Smooth muscle cell of the brain vasculature (primary cell): Measurements from ENCODE around the gene VPS39.

Source experiments
- DNase-seq: peaks from one replicate; pipeline ENCODE4 v3.0.0-alpha.2; 2012; ENCODE audit warnings: low read depth, low spot score

The VPS39 gene

DNA sequence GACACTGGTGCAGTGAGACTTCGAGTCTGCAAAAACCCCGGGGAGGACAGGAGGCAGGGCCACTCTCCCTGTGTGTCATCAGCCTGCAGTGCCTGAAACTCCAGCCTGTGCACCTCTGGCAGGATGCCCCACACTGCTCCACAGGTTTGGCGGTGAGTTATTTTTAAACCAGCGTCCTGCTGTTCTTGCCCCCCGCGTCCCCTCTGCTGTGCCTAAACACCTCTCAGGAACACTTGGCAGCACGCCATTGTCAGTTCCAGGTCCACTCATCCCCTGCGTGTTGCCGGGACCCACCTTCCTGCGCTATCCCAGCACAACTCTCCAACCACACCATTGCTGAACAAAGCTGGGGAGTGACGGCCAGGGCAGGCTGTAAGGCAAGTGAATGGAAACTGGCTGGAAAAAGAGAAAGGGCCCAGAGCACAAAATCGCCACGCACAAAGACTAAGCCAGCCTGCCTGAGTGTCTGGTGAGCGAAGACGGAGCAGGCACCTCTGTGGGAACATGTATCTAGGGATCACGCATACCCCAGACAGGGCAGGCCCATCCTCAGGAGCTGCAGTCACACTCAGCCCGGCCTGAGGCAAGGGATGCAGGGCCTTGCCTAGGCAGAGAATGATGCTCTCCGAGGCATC lies 48.6 kb downstream of the VPS39 start:
- DNase-seq, result no peak

DNA sequence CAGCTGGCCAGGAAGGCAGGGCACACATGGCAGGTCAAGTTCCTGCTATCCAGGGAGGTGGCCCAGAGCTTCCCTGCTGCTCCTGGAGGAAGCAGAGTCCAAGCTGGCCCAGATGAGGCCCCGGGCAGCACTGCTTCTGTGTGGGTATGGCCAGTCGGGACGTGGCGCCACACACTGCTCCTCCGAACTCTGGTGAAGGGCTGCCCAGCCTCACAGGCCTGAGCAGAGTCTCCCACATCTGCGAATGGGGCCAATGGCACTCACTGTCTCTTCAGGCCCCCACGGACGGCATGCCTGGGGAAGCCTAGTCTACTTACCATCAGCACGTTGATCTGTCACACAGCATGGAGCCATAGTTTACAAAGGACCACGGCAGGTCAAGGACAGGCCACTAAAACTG lies 49.2 kb downstream of the VPS39 start:
- DNase-seq, result no peak

DNA sequence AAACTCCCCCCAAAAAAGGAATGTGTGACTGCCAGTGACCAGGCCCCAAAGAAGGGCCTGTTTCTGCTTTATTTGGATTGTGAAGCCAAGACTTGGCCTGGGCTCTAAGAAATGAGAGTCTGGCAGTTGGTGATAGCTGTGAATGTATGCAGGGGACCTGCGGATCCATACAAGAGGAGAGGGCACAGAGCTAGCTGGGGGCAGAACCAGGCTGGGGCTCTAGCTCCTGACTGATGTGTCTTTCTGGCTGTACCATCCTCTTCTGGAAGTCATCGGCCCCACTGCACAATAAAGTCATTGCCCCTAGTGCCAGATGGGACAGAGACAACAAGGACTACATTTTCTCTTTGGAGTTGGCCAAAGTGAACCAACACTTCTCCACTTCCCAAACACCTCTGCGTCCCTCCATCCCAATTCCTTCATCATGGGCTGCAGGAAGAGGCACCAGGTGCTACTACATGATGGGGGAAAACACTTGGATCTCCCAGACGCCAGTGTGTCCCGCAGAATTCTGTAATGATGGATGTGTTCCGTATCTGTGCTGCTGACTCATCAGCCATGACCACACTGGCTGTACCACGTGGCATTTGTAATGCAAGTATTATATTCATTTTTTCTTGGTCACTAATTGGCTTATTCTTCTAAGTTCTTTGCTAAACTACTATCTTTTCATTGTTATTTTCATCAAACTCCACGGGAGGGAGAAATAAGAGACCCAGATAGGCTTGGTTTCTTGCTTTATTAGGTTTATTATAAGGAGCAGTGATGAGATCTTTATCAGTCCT lies 49.9 kb downstream of the VPS39 start:
- no peak for DNase-seq

DNA sequence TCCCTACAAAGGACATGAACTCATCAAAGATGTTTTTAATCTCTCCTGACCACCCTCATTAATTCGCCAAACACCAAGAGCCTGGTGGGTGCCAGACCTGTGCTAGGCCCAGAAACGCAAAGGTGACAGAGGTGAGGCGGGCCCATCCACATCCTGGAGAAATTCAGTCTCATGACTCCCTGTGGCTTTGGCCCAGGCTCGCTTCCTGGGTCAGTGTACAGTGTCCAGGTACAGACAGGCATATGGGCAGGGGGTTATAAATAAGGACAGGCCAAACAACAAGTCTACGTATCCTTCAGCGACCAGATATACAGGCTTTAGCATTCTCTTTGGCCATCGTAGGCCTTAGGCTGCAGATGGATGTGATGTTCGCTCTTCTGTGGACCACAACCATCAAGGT lies 50.7 kb downstream of the VPS39 start:
- DNase-seq, result no peak

DNA sequence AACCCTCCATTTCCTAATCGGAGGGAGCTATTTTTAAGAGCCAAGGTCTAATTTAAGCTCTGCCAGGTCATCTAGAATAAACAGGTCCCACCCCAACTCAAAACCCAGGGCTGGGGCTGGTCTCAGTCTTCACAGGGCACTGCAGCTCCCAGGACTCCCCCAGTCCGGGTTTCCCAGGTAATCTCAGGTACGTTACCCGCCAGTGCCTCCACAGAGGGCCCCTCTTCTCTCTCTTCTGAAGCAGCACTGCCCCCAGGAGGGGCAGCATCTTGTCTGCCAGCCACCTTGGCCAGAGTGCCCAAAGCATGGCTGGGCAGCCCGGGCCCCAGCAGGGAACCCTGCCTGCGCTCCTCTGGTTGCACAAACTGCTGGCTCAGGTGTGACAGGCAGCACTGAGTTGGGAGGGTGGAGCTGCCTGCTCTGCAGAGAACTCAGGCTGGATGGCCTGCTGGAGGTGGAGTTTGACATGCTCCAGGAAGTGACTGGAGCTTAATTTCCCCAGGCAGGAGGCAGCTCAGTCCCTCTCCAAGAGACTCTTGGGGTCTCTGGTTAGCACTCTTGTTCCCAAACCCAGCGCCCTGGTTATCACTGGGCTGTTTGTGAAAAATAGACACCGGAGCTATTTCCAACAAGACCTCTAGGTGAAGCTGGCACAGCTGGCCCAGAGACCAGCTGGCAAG lies 51.7 kb downstream of the VPS39 start, which contains the start of gene PLA2G4F:
TSS of gene PLA2G4F (minus strand) at position 394 of the 680 bp plus-strand sequence. CDS start at position 307, 87 bp downstream.
- no peak for DNase-seq

DNA sequence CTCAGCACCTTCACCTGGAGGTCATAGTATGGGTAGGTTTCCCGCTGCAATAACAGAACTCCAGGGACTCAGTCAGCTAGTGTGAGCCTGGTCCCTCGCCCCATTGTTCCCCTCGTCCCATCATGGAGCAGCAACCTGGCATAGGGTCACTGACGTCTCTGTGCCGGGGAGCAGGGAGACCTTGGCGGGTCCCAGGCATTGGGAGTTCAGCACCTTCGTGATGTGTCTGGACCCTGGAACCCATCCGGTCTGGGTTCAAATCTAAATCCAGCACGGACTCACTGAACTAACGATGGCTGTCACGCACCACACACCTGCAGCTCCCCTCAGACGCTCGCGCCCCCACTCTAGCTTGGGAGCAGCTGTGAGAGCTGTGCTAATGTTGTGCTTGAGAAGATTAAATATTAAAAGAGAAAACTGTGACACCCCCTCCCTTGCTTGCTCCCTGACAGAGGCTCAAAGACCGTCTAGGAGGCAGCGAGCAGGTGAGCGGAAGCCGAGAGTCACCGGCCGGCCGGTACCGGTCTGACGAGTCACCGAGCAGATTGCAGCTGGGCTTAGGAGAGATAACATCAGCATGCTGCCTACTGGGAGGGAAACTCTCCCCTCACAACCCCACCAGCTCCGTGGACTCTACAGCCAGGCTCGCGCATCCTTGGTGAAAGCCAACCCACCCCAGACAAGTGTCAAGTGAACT lies 52.4 kb downstream of the VPS39 start:
- no peak for DNase-seq

DNA sequence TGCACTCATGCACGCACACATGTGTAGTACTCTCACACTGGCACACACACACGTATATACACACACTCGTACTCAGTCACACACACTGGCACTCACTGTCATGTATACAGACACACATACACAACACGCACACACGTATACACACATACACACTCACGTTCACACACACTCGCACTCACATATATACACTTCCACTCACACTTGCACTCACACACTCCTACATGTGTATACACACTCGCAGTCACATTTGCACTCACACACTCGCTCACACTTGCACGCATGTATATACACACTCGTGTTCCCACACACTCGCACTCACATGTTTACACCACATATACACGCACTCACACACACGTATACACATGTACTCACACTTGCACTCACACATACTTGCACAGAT lies 53.1 kb downstream of the VPS39 start:
- DNase-seq, result no peak

DNA sequence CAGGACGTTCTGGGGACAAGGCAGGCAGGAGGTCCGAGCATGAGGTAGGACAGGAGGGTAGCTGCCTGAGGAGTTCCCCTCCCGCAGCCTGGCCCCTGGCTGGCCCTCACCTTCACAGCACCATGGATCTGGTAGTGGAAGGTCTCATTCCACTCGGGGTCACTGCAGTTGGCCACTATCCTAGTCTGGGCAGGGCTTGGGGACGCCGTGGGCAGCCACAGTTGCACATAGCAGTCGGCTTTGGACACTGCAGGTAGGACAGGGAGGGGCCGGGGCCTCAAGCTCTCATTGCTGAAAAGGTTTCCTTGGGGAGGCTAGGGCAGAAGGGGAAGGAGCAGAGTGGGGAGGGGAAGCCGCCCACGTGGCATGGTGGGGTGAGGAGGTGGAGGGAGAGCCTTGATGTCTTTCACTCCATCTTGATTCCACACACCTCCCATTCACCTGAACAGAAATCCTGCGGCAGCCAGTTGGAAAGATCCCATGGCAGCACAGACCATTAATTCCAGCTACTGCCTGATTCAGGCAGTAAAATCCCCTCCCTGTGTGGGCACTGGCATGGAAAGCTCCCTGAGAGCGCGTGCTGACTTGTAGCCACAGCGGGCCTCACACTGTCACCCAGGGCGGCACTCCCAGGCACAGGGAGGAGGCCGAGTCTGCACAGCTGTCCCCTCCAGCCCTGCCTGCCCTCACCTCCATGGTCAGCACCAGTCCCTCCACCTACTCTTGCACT lies 53.7 kb downstream of the VPS39 start:
- DNase-seq, result no peak

DNA sequence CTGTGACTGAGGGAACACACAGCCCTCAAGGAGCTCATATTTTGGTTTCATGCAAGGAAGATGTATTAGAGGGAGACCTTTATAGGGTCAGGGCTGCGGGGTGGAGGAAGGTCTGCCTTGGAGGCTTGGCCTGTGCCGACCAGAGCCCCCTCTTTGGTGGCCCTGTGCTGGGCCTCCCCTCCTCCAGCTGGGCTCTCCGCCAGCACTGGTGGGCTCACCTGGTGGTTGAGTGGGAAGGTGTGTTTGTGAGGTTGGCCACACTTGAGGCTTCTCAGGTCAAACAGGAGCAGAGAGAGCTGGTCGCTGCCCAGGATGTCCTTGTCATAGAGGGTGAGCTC lies 54.3 kb downstream of the VPS39 start:
- DNase-seq, result no peak

DNA sequence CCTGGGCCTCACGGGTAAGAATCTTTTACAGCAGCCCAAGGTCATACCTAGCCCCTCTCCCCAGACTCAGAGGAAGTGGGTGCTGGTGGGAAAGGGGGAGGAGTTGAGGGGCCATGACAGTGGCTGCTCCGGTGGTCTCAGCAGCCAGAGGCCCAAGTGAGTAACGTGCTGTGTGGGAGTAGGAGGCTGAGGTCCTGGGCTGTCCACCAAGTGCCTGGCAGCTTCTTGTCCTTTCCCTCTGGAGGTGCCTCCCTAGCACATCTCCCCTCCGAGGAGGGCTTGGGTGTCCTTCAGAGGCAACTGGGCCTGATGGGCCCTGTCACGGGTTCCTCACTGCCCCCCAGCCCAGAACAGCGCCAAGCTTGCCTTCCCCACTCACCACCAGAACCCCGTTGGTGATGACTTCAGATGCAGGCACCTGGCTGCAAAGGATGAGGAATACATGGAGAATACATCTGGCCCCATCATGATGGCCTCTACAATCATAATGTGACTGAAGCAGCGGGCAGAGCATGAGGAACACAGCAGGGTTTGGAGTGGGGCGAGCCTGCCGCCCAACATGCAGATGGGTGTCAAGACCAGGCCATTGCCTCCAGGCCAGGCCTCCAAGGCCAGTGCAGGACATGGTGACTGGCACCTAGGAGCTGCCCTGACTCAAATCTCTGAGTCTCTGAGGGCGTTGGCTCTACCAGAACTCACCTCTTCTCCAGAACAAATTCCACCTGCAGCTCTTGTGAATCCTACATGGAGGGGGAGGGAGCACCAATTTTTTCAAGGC lies 55.0 kb downstream of the VPS39 start:
- no peak for DNase-seq

DNA sequence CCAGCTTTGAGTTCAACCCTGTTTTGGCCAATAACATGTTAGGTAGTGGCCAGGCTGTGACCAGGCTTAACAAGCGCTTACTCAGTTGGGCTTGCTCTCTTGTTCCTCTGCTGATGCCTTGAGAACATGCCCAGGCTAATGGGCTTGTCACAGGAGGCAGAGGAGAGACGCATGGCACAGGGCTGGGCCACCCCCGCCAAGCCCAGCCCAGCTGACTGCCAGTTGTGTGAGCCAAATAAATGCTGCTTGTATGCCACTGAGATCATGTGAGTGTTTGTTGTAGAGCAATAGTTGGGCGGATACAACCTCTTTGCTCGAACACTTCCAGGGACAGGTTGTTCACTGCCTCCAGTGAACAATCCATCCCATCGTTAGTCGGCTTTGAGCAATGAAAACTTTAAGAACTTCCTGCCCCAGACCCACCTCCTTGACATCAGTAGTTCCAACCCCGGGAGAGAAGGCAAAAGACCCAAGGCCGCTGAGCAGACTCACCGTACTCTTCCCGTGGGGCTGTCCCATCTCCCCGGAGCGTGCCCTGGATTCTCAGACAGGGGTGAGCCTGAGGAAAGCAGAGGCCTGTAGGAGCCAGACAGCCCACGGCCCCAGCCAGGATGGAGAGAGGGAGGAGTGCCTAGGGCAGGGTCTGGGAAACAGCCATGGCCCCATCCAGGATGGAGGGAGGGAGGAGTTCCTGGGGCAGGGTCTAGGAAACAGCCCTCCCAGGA lies 55.7 kb downstream of the VPS39 start:
- no peak for DNase-seq

DNA sequence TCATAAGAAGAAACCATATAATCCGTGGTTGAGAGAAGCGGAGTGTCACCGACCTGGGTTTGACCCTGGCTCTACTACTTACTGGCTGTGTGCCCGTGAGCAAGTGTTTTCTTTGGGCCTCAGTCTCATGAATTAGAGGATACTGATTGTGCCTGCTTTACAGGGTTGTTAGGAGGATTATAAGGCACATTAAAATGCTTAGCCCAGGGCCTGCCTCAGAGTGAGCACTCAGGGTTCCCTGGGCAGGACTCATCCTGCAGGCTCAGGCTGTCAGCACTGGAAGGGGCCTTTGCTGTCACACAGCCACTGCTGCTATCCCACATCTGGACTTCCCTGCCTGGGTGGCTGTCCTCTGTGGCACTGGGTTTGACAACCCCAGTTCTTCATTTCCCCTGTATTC lies 56.4 kb downstream of the VPS39 start:
- DNase-seq, result no peak

DNA sequence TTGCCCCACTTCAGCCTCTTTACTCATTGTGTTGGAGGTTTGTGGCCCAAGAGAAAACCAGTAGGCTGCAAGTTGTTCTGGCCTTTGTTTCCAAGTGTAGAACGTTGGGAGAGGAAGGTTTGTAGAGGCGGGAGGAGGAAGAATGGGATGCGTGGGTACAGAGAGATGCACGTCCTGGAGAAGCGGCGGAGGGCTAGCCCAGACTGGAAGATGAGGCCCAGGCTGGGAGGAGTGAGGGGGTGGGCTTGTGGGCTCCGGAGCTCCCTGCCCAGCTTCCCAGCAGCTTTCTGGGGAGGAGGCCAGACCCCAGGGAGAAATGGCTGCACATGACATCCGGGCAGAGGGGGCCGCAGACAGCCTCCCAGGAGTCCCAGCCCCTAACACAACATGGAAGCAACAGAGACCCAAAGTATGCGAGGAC lies 57.0 kb downstream of the VPS39 start:
- DNase-seq, result no peak

DNA sequence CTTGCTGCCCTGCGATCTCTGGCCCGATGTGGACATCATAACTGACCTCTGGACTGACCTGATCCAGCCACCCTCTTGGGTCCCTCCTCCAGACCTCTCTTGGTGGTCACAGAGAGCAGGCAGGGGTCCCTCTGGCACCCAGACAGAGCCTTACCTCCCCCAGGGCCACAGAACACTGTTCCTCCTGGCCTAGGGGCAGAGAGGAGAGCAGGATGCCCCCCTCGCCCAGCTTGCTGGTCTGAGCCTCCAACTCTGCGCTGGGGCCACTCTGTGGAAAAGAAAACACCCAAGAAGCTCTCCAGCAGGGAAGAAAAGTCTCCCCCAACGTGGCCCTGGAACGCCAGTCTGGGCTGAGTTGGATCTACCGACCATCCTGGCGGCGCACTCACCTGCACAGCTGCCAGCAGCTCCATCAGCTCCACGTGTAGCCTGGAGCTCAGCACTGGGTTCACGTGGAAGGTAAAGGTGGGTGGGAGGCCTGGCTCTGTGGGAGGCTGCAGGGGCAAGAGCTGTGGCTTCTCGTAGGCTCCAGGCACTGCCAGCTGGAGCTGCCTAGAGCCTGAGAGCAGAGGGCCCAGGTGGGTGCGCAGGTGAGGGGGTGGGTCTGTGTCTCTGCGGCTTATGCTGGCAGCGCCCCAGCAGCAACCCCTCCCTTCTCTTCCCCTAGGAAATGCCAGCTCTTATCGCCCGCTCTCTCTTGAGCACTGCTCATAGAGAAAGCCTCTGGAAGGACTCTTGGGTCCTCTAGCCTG lies 57.7 kb downstream of the VPS39 start:
- DNase-seq, result no peak

DNA sequence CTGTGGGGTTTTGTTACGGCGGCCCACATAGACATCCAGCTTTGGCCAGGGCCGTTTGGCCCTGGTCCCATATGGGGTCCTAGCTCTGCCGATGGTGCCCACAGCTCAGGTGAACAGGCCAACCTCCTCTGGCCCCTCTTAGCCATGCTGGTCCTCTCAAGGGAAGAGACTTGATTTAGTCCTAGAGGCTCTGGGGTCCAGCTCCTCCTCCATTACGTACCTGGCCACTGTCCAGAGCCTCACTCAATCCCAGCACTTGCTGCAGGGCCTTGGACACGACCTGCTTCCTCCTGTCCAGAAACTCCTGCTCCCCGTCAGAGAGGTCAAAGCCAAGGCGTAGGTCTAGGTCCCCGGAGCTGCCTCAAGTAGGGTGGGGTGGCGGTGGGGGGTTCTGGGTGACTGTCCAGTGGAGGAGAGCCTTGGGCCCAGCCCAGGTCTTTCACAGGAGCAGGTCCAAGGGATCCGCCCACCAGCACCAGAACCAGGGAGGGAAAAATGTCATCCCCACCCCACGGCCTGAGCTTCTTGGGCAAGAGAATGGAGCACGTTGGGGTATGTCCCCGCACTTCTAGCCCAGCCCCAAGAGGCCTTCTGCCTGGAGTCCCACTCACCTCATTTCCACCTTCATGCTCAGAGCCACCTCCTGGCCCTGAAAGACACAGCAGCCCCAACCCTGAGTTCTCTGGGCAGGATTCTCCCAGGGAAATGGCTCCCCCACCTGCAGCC lies 58.4 kb downstream of the VPS39 start:
- DNase-seq, result no peak

DNA sequence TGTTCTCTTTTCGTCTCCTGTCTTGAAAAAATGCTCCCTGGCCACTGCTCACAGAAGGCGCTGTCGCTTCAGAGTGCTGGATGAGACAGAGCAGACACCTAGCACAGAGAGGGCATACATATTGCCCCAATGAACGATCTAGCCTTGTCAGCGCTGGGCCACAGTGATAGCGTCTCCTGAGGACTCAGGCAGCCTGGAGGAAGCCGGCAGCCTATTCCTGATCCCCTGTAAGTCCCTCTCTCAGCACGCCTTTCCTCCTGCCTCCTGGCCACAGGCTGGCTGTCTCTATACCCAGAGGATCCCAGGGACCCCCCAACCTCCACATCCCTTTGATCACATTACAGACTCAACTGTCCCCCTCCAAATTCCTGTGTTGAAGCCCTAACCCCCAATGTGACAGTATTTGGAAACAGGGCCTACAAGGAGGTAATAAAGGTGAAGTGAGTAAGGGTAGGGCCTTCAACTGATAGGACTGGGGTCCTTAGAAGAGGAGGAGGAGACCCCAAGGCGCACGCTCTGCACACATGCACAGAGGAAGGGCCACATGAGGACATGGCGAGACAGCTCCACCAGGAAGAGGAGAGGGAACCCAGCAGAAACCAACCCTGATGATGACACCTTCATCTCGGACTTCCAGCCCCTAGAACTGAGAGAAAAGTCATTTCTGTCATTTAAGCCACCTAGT lies 59.2 kb downstream of the VPS39 start:
- DNase-seq, result no peak

DNA sequence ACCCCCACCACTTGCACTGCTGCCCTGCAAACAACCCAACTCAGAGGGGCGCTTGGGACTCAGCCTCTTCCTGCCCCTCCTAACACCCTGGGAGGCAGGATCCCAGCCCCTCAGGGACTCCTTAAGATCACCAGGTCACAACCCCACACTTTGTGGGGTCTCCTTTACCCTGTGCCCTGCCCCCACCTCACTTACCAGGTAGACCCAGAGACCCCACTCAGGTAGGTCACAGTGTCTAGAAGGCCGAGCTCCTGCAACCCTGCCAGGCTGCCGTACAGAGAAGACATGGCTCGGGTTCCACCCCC lies 60.7 kb downstream of the VPS39 start:
- no peak for DNase-seq
